ENCODE measurements around the gene CRADD.
"Not testable (repeated sequence)": the region's sequence is repeated elsewhere in the genome, so short reads cannot be mapped to it uniquely, and the experiment has no call there.

The CRADD gene

DNA sequence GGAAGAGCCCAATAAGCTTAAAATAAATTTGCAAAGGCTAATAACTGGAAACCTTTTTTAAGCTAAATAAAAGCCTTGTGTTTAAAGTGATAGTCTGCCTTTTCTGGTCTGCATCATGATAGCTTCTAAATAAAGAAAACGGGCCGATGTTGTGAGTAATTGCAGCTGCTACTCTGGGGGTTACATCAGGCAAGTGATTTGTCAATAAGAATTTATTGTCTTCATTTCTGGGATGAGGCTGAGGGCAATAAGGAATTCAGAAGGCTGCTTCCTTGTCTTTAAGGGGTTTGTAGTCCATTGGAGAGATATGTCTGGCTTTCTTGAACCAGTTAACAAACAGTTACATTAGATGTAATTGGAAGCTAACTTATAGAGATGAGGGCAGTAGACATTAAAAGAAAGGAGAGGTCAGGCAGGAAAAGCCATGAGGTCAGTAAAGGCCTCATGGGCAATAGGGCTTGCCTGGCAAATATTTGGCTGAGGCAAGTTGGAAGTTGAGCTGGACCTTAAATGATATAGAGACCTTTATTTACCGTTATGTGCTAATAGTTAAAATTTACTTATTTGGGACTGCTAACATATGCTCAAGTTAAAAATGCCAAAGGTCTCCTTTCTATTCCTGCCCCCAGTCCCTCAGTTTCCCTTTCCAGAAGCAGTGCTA is 85.0 kb downstream of the CRADD start:
- DNase-seq = no peak

DNA sequence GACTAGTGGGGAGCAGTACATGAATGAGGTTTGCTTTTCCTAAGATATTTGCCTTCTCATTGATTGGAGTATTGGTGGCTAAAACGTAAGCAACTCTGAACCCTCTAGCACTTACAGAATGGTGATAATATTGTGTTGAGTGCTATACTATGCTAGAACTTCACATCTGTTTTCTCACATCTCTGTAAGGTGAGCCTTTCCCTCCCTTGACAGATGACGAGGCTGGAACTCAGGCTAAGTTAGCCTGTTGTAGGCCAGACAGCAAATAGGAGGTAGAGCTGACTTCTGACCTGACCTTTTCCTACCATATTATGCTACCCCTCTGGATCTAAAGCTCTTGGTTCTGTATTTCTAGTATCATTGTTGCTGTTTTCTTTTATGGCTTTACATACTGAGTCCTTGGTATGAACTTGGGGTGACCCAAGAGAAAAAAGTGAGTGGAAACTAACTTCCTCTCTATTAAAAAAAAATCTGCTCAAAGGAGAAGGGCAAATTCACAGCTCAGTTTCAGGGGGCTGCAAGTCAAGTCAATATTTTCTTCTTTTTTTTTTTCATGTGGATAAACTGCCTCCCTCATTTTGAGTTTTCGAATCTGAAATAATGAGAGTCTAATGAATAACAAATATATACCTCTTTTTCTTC is 85.9 kb downstream of the CRADD start:
- DNase-seq = no peak

DNA sequence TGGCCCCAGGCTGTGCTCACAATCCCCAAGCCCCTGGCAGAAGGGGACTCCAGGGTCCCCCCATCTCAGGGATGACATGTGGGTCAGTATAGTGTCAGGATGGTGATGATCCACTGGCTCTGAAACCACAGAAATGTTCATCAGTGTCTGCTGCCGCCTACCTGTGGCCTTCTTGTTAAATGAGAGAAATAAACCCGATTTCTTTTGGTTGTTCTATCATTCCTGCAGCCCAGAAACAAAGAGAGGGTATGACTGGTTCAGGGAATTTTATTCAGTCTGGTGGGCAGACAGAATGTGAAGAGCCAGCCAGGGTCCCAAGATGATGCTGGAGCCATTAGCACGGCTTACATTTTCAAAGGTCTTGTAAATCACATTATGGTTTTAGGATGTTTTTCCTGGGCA is 86.6 kb downstream of the CRADD start:
- DNase-seq = no peak

DNA sequence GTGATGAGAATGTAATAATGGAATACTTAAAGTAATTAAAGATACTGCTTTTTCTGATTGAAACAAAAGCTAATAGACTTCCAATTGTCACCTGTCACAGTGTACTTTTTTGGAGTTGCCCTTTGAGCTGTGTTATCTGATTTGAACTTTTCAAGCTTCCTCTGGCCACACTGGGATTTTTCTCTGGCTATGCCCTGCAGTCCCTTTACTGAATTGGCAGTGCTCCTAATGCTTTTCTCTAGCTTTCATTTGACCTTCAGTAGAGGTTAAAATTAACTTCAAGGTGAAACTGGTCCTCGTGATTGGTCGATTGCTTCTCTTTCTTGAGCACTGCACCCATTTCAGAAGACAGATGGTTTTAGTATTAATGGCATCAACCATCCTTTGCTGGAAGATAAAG is 89.2 kb downstream of the CRADD start:
- no peak for DNase-seq

DNA sequence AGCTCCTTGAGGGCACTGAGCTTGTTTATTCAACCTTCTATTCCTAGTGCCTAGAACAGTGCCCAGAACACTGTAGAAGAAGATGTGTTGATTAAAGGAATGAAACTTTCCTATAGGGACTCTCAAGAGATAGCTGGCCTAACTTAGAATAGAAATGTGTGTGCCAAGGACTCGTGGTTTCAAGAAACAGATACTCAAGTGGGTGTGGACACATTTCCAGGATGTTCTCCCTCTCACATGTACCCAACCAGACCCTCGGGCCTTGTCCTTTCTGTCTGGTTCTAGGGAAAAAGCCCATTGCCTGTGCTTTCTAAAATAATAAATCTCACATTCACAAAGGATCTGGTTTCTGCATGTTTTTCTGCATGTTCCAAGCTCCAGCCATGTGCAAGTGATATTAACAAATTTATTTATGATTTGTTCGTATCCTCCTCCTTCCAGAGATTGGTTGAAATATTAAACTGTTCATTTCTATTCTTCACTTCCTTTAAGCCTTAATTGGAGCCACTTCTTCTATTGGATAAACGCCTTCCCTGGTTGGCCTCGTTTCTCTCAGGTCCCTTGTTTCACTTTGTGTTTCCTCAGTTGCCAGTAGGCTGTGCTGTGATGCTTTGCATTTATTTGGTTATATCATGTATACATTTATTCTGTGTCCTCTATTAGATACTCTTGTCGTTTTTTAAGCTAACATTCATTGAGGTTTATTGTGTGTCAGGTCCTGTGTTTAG is 89.8 kb downstream of the CRADD start:
- DNase-seq = peak; percentile 9

DNA sequence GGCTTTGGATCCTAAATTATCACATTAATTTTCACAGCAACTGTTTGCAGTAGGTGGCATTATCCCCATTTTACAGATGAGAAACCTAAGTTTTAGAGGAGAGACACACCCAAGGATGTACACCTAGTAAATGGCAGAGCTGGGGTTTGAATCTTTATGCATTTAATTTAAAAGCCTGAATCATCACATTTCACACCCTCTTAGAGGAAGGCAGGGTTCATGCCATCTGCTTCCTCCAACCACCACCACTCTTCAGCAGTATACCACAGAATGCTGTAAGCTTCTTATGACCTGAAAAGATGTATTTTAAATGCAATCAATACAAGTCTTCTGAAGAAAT is 90.3 kb downstream of the CRADD start:
- DNase-seq = no peak

DNA sequence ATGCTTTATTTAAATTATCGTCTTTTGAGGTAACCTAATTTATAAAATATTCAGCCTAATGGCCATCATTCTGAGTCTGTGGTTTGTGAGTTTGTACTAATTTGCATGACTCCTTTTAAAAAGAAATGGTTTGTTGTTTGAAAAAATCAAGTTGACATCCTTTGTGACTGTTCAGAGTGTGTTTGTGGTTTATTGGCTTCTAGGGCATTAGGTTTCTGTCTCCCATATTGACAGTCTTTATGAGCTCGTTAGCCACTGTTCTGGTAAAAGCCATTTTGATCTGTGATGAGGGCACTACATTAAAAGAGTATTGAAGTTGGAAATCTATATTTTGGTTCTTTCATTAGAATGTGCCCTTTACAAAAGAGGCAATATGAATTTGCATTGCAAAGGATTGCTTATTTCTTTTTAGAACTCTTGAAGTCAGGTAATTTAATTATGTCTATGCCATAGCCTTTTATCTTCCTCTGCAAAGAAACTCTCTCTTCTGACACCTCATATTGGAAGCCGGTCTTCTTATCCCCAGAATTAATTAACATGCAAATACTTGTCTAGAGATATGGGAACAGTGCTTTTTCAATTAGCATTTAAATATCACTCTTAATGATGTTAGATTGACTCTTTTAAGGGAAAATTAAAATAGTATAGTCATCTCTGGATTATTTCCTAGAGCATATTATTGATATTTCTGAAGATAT is 95.0 kb downstream of the CRADD start:
- DNase-seq = no peak

DNA sequence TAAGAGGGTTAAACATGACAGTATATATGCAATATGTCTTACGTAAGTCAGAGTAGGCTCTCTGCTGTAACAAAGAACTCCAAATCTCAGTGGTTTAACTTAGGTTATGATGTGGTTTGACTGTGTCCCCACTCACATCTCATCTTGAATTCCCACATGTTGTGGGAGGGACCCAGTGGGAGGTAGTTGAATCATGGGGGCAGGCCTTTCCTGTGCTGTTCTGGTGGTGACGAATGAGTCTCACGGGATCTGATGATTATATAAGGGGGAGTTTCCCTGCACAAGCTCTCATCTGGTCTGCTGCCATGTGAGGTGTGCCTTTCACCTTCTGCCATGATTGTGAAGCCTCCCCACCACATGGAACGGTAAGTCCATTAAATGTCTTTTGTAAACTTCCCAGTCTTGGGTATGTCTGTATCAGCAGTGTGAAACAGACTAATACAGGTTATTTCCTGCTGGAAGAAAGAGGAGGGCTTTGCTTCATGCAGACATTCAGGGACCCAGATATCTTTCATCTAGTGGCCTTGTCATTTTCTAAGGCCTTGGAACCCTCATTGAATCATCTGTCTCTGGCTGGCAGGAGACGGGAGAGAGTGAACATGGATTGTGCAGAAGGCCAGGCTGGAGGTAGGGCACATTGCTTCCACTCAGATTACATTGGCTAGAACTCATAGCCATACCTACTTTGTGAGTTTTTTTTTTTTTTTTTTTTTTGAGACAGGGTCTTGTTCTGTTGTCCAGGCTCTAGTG is 96.1 kb downstream of the CRADD start:
- no peak for DNase-seq

DNA sequence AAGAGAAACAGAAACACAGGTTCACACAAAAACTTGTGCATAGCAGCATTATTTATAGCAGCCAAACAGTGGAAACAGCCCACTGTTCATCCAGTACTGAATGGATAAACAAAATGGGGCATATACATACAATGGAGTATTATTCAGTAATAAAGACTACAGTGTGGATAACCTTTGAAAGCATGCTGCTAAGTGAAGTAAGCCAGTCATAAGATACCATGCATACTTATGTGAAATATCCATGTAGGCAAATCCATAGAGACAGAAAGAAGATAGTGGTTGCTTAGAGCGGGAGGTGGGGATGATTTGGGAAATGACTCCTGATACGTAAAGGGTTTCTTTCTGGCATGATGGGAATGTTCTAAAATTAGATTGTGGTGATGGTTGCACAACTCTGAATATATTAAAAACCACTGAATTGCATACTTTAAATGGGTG is 99.4 kb downstream of the CRADD start:
- DNase-seq = no peak

DNA sequence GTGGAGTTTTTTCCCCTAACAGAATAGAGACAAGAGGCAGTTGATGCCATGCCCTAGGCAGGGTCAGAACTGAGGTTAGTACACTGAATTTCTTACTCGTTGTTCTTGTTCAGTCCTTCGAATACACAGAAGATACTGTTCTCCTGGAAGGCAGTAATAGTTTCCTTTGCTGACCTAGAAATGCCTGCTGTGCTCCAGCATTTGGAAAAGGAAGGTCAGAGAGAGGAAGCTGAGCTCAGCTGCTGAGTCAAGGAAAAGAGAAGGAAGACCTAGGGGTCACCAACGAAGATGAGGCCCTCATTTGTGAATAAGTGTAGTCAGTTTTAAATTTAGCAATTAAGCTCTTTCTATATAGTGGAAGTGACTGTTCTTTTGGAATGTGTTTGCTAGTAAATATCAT is 100.1 kb downstream of the CRADD start:
- no peak for DNase-seq

DNA sequence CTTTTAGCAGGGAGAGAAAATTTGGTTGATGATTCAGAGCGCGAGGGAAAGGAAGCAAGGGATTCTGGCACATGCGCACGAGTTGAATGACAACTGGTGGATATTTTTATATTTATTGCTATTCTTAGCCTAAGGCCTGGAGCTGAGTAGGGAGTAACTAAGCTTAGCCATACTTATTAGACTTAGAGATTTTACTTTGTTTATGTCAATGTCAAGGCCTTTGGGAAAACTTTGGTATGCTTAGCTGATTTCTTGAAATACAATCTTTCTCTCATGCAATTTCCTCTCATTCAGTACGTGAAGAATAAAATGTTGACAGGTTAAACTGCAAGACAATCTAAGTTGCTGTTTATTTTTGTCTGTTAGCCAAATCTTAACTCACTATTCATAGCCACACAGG is 101.1 kb downstream of the CRADD start:
- DNase-seq = no peak

DNA sequence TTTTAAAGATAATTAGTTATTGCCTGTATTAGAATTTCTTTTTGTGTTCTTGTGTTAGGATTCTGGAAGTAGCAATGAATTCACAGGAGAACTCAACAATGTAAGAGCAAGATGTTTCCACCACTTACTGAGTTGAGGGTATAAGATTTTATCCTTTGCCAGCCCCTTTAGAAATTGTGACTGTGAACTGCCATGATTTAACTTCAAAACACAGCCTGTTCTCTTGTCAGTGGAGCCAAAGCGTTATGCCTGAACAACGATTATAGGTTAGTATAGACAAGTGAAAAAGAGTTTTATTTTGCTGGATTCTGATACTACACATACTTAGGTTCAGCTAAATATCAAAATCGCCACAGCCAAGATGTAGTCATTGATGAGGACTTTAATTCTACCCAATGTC is 101.6 kb downstream of the CRADD start:
- DNase-seq = no peak

DNA sequence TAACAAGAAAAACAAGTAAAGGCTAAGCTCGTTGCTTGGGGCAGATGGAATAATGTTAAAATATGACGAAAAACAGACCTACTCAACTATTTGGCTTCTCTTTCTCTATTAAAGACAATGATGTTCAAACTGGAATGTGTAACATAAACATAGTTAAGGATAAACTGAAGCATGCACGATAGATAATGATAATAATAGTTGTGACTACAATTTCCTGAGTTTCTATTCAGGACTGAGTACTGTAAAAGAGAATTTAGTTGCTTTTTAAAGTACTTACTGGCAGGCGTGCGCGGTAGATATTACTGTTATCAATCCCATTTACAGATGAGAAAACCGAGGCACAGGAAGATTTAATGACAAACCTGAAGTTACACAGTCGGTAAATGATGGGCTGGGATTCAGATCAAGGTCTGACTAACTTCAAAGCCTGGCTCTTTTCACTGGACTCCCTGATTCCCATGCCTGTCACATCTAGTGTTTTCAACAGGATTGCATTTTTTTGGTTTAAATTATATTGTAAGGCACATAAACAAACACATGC is 103.0 kb downstream of the CRADD start:
- DNase-seq = no peak

DNA sequence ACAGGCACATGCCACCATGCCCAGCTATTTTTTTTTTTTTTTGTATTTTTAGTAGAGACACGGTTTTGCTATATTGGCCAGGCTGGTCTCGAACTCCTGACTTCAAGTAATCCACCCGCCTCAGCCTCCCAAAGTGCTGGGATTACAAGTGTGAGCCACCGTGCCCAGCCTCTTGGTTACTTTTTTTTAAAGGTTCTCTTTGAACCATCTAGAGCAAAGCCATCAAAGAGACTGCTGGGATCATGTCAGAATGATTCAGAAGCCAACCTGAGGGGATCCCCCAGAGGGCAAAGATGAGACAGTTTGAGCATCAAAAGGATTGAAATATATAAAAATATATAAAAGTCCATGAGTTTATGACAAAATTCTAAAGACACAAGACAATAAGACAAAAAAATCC is 103.7 kb downstream of the CRADD start:
- not testable (repeated sequence) for DNase-seq

DNA sequence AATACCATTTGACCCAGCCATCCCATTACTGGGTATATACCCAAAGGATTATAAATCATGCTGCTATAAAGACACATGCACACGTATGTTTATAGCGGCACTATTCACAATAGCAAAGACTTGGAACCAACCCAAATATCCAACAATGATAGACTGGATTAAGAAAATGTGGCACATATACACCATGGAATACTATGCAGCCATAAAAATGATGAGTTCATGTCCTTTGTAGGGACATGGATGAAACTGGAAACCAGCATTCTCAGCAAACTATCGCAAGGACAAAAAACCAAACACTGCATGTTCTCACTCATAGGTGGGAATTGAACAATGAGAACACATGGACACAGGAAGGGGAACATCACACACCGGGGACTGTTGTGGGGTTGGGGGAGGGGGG is 104.8 kb downstream of the CRADD start:
- DNase-seq = not testable (repeated sequence)

DNA sequence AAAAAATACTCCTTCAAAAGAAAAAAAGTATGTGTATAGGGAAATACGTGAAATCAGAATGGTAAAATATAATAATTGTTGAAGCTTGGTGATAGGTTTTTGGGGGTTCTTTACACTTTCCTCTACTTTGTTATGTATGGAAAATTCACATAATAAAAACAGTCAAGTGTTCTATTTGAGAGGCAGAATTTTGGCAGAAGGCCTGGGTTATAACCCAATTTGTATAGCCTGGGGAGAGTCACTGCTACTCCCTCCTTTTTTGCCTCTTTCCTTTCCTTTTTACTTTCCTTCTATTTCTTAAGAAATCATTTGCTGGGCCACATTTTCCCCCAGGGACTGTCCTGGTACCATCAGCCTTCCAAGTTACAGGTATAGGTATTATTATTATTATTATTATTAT is 105.7 kb downstream of the CRADD start:
- no peak for DNase-seq

DNA sequence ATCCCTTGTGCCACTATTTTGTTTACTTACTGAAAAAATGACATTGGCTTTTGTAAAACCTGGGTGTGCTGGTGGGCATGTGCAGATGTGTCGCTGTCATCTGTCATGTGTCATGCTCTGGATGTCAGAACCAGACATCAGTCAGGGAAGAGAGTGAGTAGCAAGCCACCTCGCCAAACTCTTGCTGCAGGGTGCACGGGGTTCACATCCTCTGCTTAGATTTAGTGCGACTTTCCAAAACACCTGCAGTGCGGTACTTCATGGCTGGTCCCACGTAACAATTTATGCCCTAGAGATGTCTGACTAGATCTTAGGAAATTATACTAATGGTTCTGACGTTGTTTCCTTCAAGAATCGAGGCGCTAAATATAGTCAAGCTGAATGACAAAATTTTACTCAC is 106.7 kb downstream of the CRADD start:
- no peak for DNase-seq

DNA sequence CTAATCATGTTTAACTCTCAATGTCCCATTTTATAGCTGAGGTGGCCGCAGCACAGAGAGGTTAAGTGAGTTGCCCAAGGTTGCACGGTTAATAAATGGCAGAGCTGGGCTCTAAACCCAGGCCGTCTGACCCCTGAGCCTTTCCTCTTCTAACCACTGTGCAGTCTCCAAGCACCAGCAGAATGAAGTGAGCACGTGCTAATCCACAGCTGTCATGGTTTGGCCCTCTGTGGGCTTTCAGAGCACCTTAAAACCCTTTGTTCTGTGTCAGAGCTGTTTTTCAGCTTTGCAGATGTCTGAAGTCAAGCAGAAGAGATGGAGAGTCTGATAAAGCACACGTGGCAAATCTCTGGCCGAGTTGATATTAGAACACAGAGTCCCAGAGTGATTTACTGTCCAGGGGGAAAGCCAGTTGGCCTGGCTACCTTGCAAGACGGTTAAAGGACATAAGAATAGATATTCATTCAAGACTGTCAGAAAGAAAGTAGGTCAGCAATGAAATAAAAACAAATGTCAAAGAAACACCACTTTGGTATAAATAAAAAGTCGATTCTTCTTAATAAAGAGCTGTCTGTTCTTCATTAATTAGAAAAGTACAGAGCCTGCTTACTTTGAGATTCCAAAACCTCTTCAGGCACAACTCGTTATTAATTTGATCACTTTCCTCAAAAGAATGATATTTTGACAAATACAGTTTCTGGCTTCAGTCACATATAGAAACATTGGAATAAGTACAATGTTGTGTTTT is 107.3 kb downstream of the CRADD start:
- DNase-seq = no peak

DNA sequence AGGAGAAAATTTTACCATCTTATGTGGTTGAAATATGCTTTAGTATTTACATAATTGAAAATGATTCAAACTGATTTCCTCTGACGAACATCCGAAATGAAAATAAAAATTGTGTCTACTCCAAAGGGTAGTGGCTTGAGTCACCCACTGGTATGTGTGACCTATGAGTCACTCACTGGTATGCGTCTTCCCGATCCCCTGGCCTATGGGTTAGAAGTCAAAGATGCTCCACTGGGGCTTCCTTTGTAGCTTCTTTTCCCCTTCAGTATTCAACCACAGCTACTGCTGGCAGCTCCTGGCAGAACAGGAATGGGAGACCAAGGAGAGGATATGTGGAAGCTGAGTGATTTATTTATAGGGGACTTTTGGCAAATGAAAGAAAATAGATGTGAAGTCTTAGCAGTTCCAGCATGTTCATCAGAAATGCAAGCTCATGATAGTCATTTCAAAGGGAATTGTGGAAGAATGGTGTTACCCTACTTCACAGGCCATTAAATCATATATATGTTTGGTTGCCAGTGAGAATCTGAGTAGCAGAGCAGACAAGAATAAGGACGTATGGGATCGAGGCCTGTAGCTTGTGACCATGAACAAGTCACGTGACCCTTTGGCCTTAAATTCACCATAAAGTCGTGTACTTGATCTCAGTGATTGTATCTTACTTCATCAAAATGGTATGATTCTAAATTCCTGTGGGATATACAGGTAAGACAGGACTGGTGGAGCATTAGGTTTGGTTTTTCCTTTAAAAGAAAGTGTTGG is 108.3 kb downstream of the CRADD start:
- DNase-seq = no peak

DNA sequence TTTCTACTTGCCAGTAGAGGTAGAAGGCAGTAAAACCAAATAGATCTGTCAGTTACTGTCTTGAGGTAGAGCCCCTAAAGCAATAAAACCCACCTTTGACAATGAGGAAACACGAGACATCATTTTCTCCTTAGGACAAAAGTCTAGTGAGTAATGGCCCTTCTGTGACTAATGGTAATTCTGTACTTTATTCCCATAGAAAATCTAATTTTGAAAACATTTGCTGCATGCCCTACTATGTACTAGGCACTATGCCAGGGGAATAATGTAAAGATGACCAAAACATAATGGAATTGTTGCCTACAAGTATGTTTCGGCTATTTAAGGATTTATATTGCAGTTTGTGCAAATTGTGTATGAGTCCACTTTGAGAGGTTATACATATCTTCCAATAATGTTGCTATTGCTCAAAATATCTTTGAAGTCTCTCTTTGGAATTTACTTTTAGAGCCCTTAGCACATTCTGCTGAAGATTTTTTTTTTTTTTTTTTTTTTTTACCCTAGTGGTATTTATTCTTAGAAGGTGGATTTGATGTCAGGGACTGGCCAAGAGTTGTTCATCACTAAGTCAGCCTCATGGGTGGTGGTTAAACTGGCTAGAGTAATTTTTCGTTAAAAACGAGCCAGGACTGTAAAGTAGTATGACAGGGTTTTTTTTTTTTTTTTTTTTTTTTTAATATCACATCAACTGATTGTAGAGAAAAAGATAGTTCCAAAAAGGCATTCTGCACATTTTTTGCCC is 109.7 kb downstream of the CRADD start:
- no peak for DNase-seq

DNA sequence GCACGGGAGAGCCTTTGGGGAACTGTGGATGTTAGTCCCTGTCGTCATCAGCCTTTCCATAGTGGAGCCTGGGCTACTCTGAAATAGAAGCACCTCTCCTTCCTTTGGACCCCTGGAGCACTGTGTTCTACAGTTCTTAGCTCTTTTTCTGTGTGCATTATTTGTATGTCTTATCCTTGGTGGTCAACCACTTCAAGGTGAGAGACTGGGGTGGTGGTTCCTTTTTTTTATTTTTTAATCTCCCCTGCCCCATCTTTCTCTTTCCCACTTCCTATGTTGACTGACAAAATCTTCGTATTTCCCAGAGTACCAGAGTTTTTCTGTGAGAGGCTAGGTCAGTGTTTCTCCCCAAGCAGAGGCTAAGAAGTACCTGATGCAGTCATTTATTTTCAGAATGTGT is 111.7 kb downstream of the CRADD start:
- DNase-seq = no peak

All from NCI-H510A treated with DMSO at 0.1 percent for 48 hours (cell line).